ENCODE measurements around the gene NEU2. TPM values are rescaled to one million over a fixed set of nuclear protein-coding genes. Genes with fewer than 3 reads are reported as not detected.
A peak's percentile ranks its signal among the peaks of the same experiment; 100 is the strongest.

NEU2 gene
- total RNA-seq, 1 donor from 2014 or later: not detected

- no peak for DNase-seq (ENCODE audit: extremely low spot score, unreplicated experiment)
- Mint-ChIP-seq H3K9me3 (ENCODE audit: unreplicated experiment) (no peaks in the 10 kb centered on the region), H3K4me1 (ENCODE audit: unreplicated experiment) (peaks cover 9% of the 10 kb centered on the region), H3K27ac (ENCODE audit: unreplicated experiment) (peak overlapping the region; percentile 37), H3K27me3 (ENCODE audit: unreplicated experiment) (no peaks in the 10 kb centered on the region), H3K36me3 (ENCODE audit: unreplicated experiment) (no peaks in the 10 kb centered on the region), H3K4me3 (ENCODE audit: unreplicated experiment) (no peak overlapping the region)
- no peak for TF ChIP-seq CTCF (IDR thresholded peaks at IDR 0.05)
Measured at GRCh38 chr2:233026198-233026813, 6.2 kb upstream of the NEU2 start.

GRCh38 chr2:233029321-233029720, 3.2 kb upstream of the NEU2 start:
- Mint-ChIP-seq H3K27ac (ENCODE audit: unreplicated experiment) (no peak overlapping the region), H3K9me3 (ENCODE audit: unreplicated experiment) (no peaks in the 10 kb centered on the region), H3K4me1 (ENCODE audit: unreplicated experiment) (peaks cover 9% of the 10 kb centered on the region), H3K27me3 (ENCODE audit: unreplicated experiment) (no peaks in the 10 kb centered on the region), H3K4me3 (ENCODE audit: unreplicated experiment) (no peak overlapping the region), H3K36me3 (ENCODE audit: unreplicated experiment) (no peaks in the 10 kb centered on the region)
- TF ChIP-seq CTCF (IDR thresholded peaks at IDR 0.05): no peak
- no peak for DNase-seq (ENCODE audit: extremely low spot score, unreplicated experiment)

GRCh38 chr2:233031556-233032500, 644 bp upstream of the NEU2 start:
- no peak overlapping the region for H3K27ac Mint-ChIP-seq (ENCODE audit: unreplicated experiment)
- no peak overlapping the region for H3K4me3 Mint-ChIP-seq (ENCODE audit: unreplicated experiment)
- no peak for TF ChIP-seq CTCF (IDR thresholded peaks at IDR 0.05)
- no peaks in the 10 kb centered on the region for H3K36me3 Mint-ChIP-seq (ENCODE audit: unreplicated experiment)
- H3K4me1 Mint-ChIP-seq (ENCODE audit: unreplicated experiment): peaks cover under 1% of the 10 kb centered on the region
- H3K9me3 Mint-ChIP-seq (ENCODE audit: unreplicated experiment): peaks cover under 1% of the 10 kb centered on the region
- H3K27me3 Mint-ChIP-seq (ENCODE audit: unreplicated experiment): no peaks in the 10 kb centered on the region
- no peak for DNase-seq (ENCODE audit: extremely low spot score, unreplicated experiment)

GRCh38 chr2:233033672-233034071, 1.2 kb downstream of the NEU2 start:
- Mint-ChIP-seq H3K27me3 (ENCODE audit: unreplicated experiment) (no peaks in the 10 kb centered on the region), H3K9me3 (ENCODE audit: unreplicated experiment) (peaks cover 5% of the 10 kb centered on the region), H3K27ac (ENCODE audit: unreplicated experiment) (no peak overlapping the region), H3K4me3 (ENCODE audit: unreplicated experiment) (no peak overlapping the region), H3K36me3 (ENCODE audit: unreplicated experiment) (no peaks in the 10 kb centered on the region), H3K4me1 (ENCODE audit: unreplicated experiment) (no peaks in the 10 kb centered on the region)
- DNase-seq (ENCODE audit: extremely low spot score, unreplicated experiment): no peak
- no peak for TF ChIP-seq CTCF (IDR thresholded peaks at IDR 0.05)

Data from osteocyte (in vitro differentiated cells).